ENCODE results near the gene ASS1. TPM values are rescaled to one million over a fixed set of nuclear protein-coding genes. Genes with fewer than 3 reads are reported as not detected.

The ASS1 gene
- total RNA-seq, 1 donor from 2014 or later = 1.6 TPM

DNA sequence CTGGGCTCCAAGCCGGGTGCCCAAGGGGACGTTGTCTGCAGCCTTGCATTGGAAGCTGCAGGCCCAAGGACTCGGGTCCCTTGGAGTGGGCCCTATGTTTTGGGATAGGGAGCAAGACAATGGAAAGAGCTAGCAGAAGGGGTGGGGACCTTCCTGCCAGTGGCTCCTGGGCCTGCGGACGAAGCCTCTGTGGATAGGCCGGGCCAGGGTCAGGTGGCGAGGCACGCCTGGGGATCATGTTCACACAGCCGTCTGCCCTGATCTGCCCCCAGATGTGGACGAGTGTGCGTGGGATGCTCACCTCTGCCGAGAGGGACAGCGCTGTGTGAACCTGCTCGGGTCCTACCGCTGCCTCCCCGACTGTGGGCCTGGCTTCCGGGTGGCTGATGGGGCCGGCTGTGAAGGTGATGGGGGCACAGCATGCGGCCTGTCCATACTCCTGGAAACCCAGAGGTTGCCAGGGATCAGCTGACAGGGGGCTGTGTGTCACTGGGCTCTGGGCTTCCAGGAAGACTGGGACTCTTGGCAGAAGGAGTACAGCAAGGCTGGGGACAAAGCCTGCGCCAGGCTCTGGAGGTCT, 16.6 kb upstream of the ASS1 start:
- intact Hi-C loops (cut with micrococcal nuclease) = no loop called here
- ATAC-seq (ENCODE audit: low read depth) (no peak), DNase-seq (no peak)
- ChIA-PET CTCF (no interaction called here), POLR2A (no interaction called here)
- no peak overlapping the region for H3K27ac Mint-ChIP-seq
- H3K36me3 Mint-ChIP-seq (ENCODE audit: low read depth) = no peaks in the 10 kb centered on the region
- H3K4me3 Mint-ChIP-seq = no peak overlapping the region
- H3K4me1 Mint-ChIP-seq = no peaks in the 10 kb centered on the region
- peaks cover 19% of the 10 kb centered on the region for H3K27me3 Mint-ChIP-seq
- TF ChIP-seq, protein P1, sequence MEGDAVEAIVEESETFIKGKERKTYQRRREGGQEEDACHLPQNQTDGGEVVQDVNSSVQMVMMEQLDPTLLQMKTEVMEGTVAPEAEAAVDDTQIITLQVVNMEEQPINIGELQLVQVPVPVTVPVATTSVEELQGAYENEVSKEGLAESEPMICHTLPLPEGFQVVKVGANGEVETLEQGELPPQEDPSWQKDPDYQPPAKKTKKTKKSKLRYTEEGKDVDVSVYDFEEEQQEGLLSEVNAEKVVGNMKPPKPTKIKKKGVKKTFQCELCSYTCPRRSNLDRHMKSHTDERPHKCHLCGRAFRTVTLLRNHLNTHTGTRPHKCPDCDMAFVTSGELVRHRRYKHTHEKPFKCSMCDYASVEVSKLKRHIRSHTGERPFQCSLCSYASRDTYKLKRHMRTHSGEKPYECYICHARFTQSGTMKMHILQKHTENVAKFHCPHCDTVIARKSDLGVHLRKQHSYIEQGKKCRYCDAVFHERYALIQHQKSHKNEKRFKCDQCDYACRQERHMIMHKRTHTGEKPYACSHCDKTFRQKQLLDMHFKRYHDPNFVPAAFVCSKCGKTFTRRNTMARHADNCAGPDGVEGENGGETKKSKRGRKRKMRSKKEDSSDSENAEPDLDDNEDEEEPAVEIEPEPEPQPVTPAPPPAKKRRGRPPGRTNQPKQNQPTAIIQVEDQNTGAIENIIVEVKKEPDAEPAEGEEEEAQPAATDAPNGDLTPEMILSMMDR (IDR thresholded peaks at IDR 0.05) = no peak
- H3K9me3 Mint-ChIP-seq = peaks cover 2% of the 10 kb centered on the region

DNA sequence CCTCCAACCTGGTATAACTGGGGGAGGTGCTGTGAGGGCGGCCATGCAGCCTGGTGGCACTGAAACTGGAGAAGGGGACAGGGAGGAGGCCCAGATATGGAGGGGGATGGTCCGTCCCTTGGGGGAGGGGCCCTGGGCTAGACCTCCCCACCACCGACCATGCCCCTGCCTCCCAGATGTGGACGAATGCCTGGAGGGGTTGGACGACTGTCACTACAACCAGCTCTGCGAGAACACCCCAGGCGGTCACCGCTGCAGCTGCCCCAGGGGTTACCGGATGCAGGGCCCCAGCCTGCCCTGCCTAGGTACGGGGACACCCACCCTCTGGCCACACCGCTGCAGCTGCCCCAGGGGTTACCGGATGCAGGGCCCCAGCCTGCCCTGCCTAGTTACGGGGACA, 15.4 kb upstream of the ASS1 start:
- ATAC-seq (ENCODE audit: low read depth) (no peak), DNase-seq (no peak)
- Mint-ChIP-seq H3K9me3 (peaks cover 2% of the 10 kb centered on the region), H3K27me3 (peaks cover 19% of the 10 kb centered on the region), H3K27ac (no peak overlapping the region), H3K36me3 (ENCODE audit: low read depth) (no peaks in the 10 kb centered on the region), H3K4me3 (no peak overlapping the region), H3K4me1 (no peaks in the 10 kb centered on the region)
- intact Hi-C loops (cut with micrococcal nuclease) = no loop called here
- ChIA-PET CTCF (no interaction called here), POLR2A (no interaction called here)
- TF ChIP-seq, protein P1 (IDR thresholded peaks at IDR 0.05) = no peak

DNA sequence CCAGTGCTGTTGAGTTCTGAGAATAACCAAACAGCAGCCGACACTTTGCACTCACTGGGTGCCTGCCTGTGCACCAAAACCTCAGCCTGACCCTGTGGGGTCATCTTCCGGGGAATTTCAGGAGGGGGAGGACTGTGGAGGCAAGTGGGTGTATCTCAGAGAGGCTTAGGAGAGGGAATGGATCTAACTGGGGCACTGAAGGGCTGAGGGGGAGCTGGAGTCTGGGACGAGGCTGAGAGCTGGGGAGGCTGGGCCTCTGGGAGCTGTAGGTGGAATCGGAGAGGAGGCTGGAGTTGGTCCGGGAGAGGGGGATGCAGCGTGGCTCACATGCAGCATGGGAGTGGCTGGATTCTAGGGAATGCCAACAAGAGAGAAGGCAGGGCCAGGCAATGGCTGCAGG, 14.9 kb upstream of the ASS1 start:
- POLR2A ChIA-PET = no interaction called here
- Mint-ChIP-seq H3K27ac (no peak overlapping the region), H3K36me3 (ENCODE audit: low read depth) (no peaks in the 10 kb centered on the region), H3K4me1 (no peaks in the 10 kb centered on the region), H3K9me3 (peaks cover 2% of the 10 kb centered on the region), H3K4me3 (no peak overlapping the region), H3K27me3 (peaks cover 19% of the 10 kb centered on the region)
- ATAC-seq (ENCODE audit: low read depth) (no peak), DNase-seq (no peak)
- TF ChIP-seq, protein P1 (IDR thresholded peaks at IDR 0.05) = no peak
- intact Hi-C loops (cut with micrococcal nuclease) = no loop called here
- CTCF ChIA-PET = no interaction called here

DNA sequence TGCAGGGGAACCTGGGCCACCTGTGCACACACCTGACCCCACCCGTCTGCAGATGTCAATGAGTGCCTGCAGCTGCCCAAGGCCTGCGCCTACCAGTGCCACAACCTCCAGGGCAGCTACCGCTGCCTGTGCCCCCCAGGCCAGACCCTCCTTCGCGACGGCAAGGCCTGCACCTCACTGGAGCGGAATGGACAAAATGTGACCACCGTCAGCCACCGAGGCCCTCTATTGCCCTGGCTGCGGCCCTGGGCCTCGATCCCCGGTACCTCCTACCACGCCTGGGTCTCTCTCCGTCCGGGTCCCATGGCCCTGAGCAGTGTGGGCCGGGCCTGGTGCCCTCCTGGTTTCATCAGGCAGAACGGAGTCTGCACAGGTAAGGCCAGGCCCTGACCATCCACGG, 14.5 kb upstream of the ASS1 start:
- H3K27me3 Mint-ChIP-seq = peaks cover 20% of the 10 kb centered on the region
- ATAC-seq (ENCODE audit: low read depth) (no peak), DNase-seq (no peak)
- CTCF ChIA-PET = no interaction called here
- H3K4me3 Mint-ChIP-seq = no peak overlapping the region
- intact Hi-C loops (cut with micrococcal nuclease) = no loop called here
- POLR2A ChIA-PET = no interaction called here
- H3K4me1 Mint-ChIP-seq = no peaks in the 10 kb centered on the region
- no peaks in the 10 kb centered on the region for H3K36me3 Mint-ChIP-seq (ENCODE audit: low read depth)
- TF ChIP-seq, protein P1 (IDR thresholded peaks at IDR 0.05) = no peak
- H3K27ac Mint-ChIP-seq = no peak overlapping the region
- H3K9me3 Mint-ChIP-seq = peaks cover 2% of the 10 kb centered on the region

DNA sequence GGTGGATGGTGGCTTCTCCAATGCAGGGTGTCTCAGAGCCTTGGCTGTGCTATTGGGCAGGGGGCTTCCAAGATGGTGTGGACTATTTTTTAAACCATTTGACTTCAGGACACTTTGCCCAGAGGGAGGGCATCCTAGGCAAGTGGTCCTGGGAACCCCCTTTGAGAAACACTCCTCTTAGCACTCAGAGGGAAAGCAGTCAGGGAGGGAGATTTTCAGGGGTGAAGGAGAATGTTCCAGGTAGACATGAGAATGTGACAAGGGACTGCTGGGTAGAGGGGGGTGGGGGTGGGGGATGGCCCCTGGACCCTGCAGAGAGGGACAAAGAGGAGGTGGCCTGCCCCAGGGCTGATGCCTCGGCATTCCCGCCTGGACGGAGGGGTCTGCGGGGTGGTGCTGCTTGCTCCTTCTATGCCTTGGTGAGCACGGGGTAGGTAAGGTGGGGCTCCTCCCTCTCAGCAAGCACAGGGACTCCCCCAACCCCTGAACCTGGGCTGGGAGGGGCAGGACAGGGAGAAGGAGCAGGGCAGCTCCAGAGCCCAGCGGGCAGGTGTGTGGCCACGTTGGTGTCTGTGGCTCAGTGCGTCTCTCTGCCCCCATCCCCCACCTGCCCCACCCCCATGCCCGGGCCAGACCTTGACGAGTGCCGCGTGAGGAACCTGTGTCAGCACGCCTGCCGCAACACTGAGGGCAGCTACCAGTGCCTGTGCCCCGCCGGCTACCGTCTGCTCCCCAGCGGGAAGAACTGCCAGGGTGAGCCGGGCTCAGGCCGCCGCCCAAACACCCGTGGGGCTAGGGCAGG, 13.8 kb upstream of the ASS1 start:
- Mint-ChIP-seq H3K9me3 (peaks cover 2% of the 10 kb centered on the region), H3K27me3 (peaks cover 23% of the 10 kb centered on the region), H3K27ac (no peak overlapping the region), H3K36me3 (ENCODE audit: low read depth) (no peaks in the 10 kb centered on the region), H3K4me3 (no peak overlapping the region), H3K4me1 (no peaks in the 10 kb centered on the region)
- POLR2A ChIA-PET = no interaction called here
- DNase-seq (no peak), ATAC-seq (ENCODE audit: low read depth) (no peak)
- CTCF ChIA-PET = no interaction called here
- intact Hi-C loops (cut with micrococcal nuclease) = no loop called here
- TF ChIP-seq, protein P1 (IDR thresholded peaks at IDR 0.05) = no peak
